Right lobe of liver (tissue), 4 donors: ENCODE data around the gene IFRD2.

Source experiments
- CTCF ChIP-seq, 4 donors: fragments of 200-600 bp in 3 of 4; fragments of 450-650 bp in 1 of 4; IDR thresholded peaks; one replicate each; pipeline versions ENCODE4 v1.5.1 to v1.8.0; 2016 to 2022; ENCODE audit warnings: antibody characterized with exemption in 4 of 4, mild to moderate bottlenecking in 2 of 4
- POLR2A ChIP-seq: fragments of 450-650 bp; IDR thresholded peaks from one replicate; pipeline ENCODE4 v1.6.1; 2017; ENCODE audit warnings: antibody characterized with exemption, mild to moderate bottlenecking
- donor health status: DM: no; HTN: no; CAD: no.
- donor health status: DM: no; HTN: no; CAD: no.
- donor health status: DM: no; HTN: yes; CAD: no.

DNA sequence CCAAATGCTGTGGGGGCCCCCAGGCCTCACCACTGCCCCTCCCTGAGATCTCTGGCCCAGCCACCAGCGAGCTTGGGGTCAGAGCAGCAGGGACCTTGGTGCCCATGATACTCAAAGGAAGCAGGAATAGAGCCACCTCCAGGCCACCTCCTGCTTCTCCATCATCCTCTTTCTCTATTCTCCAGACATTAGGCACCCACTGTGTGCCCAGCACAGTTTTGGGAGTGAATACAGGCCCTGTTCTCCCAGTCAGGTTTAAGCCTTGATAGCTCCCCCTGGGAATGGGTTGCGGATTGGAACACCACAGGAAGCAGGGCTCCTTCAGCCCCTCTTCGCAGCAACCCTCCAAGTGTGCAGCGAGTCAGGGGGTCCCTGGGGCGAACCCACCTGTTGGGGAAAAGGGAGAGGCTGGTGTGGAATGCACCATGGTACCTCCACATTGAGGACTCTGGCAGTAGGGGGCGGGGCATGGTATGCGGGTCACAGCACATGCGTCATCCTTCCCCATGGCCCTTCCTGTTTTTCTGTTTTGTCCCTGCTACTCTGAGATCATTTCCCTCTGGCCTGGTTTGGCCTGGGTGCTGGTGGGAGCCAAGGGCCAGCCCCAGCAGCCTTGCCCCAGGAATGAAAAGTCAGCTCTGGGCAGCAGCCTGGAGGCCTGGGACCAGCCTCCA is 37.5 kb downstream of the IFRD2 start:
- TF ChIP-seq CTCF (IDR thresholded peaks at IDR 0.05) = no peak
- no peak for TF ChIP-seq POLR2A
